CD4-positive, alpha-beta T cell treated with Interleukin-4 for 1 hour (primary cell): Measurements from ENCODE around the gene DACT3.

Experiments used
- DNase-seq, 2 donors: peaks; one replicate each; pipeline ENCODE4 v3.0.0-alpha.2; 2020 to 2022

DACT3 gene

GRCh38 chr19:46610413-46610775 lies 50.6 kb downstream of the DACT3 start:
- no peak for DNase-seq

- DNase-seq, result no peak
Observed at GRCh38 chr19:46609511-46610412, 51.2 kb downstream of the DACT3 start.

GRCh38 chr19:46608581-46609345 lies 52.2 kb downstream of the DACT3 start:
- no peak for DNase-seq

GRCh38 chr19:46608178-46608577 lies 52.8 kb downstream of the DACT3 start:
- no peak for DNase-seq

GRCh38 chr19:46607448-46607841 lies 53.5 kb downstream of the DACT3 start:
- DNase-seq, result no peak

DNA sequence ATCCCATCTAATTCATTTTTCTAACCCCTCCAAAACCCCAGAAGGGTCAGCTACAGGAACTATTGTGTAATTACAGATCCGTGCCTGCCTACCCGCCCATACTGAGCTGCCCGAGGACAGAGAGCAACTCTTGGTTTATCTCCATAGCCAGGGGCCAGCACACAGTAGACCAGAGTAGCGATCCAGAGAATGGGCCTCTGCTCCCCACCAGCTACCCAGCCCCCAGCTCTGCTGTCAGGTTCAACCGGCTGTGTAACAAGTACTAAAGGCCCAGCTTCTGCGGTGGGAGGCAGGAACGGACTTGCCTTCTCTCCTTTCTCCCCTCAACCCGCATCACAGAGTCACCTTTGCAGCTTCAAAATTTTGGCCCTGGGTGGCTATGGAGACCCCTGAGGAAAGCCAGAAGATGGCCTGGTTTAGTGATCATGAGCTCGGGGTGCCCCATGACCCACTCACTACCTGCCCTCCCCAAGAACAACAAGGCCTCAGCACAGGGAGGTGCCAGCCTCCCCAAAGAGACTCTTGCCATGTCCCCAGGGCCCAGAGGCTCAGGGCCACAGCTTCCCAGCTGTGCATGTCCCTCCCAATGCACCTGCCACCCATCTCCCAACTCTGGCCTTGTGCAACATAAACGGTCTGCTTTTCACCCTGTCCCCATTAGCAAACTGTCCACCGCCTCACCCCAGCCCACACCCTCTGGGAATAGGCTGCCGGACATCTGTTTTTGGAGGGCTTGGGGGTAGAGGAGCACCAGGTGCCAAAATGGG lies 54.1 kb downstream of the DACT3 start:
- no peak for DNase-seq

- DNase-seq, result no peak
Observed at GRCh38 chr19:46606019-46606418, 55.0 kb downstream of the DACT3 start.

GRCh38 chr19:46605356-46605821 lies 55.6 kb downstream of the DACT3 start:
- no peak for DNase-seq

DNA sequence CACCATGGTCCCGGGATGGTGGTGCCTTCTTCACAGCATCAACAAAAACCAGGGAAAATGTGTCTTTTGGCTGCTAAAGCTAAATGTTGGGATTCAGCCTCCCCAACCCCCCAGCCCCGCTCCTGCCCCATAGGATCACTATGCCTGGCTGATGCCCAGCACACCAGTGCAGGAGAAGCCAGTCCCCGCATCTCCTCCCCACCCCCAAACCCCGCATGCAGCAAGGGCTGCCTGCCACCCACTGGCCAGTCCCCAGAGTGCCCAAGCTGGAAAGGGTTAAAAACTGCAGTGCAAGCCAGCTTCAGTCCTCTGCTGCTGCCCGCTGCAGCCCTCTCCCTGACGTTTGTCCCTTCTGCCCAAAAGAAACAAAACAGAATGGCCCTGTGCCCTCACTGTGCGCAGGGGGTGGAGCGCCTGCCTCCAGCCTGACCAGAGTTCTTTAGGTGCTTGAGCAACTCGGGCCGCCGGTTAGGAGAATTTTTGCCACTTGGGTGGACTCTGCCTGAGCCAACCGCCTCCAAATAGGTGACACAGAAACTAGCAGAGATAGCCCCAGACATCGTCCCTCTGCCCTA lies 56.1 kb downstream of the DACT3 start:
- DNase-seq, result no peak

GRCh38 chr19:46603752-46604231 lies 57.2 kb downstream of the DACT3 start:
- no peak for DNase-seq

DNA sequence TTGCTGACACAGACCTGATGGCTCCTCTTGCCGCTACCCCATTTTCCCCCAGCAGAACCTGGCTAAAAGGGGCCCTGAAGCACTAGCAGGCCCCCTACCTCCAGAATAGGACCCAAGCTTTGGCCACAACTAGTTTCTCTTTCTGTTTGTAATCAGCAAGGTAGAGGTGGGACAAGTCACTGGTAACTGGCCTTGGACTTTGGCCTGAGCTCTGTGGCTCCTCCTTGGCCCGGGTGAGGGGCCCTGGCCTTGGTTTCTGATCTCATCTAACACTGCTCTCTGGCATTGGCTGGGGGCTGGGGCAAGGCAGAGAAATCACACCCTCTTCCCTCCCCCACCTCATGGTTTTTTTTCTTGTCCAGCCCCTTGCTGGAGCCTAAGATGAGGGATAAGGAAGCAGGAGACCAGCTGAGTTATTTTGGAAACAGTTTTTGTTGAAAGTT lies 57.8 kb downstream of the DACT3 start:
- DNase-seq, result no peak

- peak in 1 of 2 donors; percentile 27 for DNase-seq
Observed at GRCh38 chr19:46602392-46603194, 58.4 kb downstream of the DACT3 start.

- no peak for DNase-seq
Observed at GRCh38 chr19:46601318-46602224, 59.4 kb downstream of the DACT3 start, which contains the start of gene CALM3. Gene CALM3, plus strand, starts transcription at chr19:46601330. Its CDS starts 105 bp downstream, at chr19:46601435.

DNA sequence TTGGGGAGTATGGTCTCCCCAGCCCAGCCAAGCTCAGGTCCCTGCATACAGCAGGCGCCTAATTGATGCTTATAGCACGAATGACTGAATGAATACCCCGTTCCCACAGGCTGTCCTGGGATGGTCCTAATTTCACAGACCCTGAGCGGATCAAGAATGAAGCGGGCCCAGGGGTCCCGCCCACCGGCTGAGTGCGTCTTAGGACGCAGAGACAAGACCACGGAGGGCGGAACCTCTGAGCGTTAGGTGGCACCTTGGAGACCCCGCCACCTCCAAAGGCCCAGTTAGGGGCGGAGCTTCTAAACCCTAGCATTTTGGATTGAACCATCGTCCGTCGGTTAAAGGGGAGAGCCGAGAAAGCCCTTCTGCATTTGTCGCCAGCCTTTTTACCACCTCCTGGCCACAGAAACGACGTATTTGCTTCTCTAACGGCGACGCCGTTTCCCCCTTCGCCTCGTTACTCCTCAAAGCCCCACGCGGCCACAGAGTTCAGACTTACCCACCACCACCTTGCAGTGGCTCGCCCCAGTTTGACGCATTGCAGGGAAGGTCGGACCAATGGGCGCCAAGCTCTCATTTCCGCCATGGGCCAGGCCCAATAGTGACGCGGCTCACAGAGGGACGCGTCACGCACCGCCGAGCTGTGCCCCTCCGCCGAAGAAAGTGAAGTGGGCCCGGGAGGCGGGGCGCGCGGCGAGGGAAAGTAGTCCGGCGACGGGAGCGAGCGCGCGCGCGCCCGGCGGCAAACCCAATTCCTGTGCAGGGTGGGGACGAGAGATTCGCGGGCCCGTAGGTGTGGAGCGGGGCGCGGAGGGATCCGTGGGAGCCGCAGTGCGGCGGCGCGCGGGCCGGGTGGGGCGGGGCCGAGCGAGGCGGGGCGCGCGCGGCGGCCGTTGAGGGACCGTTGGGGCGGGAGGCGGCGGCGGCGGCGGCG lies 60.3 kb downstream of the DACT3 start:
- DNase-seq, result peak; percentile 95 to 98

DNA sequence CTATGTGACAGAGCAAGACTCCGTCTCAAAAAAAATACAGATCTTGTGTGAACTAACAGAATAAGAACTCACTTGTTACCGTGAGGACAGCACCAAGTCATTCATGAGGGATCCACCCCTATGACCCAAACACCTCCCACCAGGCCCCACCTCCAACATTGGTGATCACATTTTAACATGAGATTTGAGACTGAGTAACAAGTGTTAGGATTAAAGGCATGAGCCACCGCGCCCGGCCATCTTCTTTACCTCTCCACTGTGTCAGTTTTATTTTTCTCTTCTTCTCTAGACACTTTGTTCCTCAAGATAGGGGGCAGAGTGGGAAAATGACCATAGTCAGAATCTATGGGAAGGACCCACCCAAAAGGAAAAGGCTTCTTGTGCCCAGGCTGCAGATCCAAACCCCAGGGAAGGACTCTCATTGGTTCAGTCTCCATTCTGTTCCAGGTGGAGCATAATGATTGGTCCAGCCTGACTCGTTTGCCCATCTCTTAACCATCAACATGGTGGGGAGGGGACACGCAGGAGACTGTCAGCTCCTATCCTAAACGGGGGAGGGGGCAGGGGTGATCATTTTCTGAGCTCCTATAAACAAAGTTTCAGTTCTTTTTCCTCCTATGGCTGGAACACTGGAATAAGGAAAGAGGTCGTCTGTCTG lies 61.1 kb downstream of the DACT3 start:
- no peak for DNase-seq

DNA sequence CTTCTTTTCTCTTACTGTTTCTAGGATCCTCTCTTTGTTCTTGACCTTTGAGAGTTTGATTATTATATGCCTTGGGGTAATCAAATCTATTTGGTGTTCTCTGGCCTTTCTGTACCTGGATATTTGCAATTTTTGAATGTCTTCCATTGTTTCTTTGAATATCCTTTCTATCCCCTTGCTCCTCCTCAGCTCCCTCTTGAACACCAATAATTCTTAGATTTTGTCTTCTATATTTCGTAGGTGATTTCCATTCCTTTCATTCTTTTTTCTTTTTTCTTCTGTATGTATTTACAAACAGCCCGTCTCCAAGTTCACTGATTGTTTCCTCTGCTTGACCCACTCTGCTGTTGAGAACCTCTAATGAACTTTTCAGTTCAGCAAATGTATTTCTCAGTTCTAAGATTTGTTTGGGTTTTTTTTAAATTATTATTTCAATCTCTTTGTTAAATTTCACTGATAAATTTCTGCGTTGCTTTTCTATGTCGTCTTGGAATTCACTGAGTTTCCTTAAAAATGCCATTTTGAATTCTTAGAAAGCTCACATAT lies 62.5 kb downstream of the DACT3 start:
- DNase-seq, result no peak
